ENCODE measurements around the gene ZBTB40.
A peak's percentile ranks its signal among the peaks of the same experiment; 100 is the strongest.

The ZBTB40 gene

DNA sequence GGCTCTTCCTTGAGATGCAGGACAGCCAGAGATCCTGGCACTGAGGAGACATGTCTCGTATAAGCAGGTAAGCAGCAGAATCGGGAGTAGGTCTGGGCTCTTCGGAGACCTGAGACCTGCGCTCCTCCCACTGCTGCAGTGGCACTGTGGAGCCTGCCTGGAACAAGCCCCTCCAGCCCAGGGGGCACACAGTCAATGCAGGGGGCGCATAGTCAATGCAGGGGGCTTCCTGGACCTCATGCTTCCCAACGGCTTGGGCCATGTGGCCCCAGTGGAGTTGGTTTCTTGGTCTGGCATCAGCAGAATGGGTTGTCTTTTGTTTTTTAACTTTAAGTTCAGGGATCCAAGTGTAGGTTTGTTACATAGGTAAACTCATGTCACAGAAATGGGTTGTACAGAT, 83.7 kb downstream of the ZBTB40 start:
- TF ChIP-seq EZH2 (IDR thresholded peaks at IDR 0.05; ENCODE audit: borderline replicate concordance, low read depth, low read length, severe bottlenecking), result no peak
- TF ChIP-seq, protein P1, sequence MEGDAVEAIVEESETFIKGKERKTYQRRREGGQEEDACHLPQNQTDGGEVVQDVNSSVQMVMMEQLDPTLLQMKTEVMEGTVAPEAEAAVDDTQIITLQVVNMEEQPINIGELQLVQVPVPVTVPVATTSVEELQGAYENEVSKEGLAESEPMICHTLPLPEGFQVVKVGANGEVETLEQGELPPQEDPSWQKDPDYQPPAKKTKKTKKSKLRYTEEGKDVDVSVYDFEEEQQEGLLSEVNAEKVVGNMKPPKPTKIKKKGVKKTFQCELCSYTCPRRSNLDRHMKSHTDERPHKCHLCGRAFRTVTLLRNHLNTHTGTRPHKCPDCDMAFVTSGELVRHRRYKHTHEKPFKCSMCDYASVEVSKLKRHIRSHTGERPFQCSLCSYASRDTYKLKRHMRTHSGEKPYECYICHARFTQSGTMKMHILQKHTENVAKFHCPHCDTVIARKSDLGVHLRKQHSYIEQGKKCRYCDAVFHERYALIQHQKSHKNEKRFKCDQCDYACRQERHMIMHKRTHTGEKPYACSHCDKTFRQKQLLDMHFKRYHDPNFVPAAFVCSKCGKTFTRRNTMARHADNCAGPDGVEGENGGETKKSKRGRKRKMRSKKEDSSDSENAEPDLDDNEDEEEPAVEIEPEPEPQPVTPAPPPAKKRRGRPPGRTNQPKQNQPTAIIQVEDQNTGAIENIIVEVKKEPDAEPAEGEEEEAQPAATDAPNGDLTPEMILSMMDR (IDR thresholded peaks at IDR 0.05; ENCODE audit: borderline replicate concordance, extremely low read depth, low read length, poor library complexity, severe bottlenecking), result no peak
- no peak for DNase-seq
- no peaks in the 10 kb centered on the region; the same call in 1 of the 2 replicates for H4K20me1 ChIP-seq (ENCODE audit: insufficient read depth, low read length)
- H3K27ac ChIP-seq (ENCODE audit: low read length), result no peak overlapping the region
- H3K27me3 ChIP-seq (ENCODE audit: insufficient read depth, low read length, poor library complexity), result no peaks in the 10 kb centered on the region
- H3K36me3 ChIP-seq (ENCODE audit: insufficient read depth, low read length), result no peaks in the 10 kb centered on the region; the same call in none of the 2 replicates
- ATAC-seq (ENCODE audit: insufficient read depth, low read depth), result no peak
- H3K4me3 ChIP-seq (ENCODE audit: low read depth in 1 of 2, low read length in 2 of 2), result no peak overlapping the region
- H3K9ac ChIP-seq (ENCODE audit: low read depth, low read length), result no peak overlapping the region
- no peak overlapping the region for H3K4me2 ChIP-seq (ENCODE audit: insufficient read depth, low read length)
- H3K79me2 ChIP-seq (ENCODE audit: insufficient read depth, low read length), result no peaks in the 10 kb centered on the region
- no peak overlapping the region for H2AFZ ChIP-seq (ENCODE audit: low read depth, low read length)
- peaks cover 37% of the 10 kb centered on the region for H3K4me1 ChIP-seq (ENCODE audit: insufficient read depth, low read length)
- no peaks in the 10 kb centered on the region for H3K9me3 ChIP-seq (ENCODE audit: insufficient read depth, low read length, severe bottlenecking)

DNA sequence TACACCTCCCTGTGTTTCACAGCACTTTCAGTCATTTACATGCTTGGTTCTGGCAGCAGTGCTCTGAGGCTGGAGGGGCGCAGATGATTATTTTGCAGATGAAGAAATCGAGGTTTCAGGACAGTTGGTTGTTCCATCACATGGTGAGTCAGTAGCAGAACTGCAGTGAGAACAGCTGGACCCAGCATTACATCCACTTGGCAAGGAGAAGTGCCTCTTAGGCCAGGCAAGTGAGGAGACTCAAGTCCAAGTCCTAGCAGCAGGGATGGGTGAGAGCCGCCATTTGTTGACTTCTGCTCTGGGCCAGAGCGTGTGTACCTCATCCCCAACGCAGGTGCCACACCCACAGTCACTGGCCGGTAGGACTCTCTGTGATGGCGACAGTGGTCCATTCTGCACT, 84.9 kb downstream of the ZBTB40 start:
- no peak overlapping the region for H3K9ac ChIP-seq (ENCODE audit: low read depth, low read length)
- H3K36me3 ChIP-seq (ENCODE audit: insufficient read depth, low read length), result no peaks in the 10 kb centered on the region; the same call in none of the 2 replicates
- no peak overlapping the region for H3K4me2 ChIP-seq (ENCODE audit: insufficient read depth, low read length)
- ATAC-seq (ENCODE audit: insufficient read depth, low read depth) (no peak), DNase-seq (no peak)
- no peaks in the 10 kb centered on the region for H3K9me3 ChIP-seq (ENCODE audit: insufficient read depth, low read length, severe bottlenecking)
- H3K4me1 ChIP-seq (ENCODE audit: insufficient read depth, low read length), result peaks cover 37% of the 10 kb centered on the region
- no peaks in the 10 kb centered on the region for H3K27me3 ChIP-seq (ENCODE audit: insufficient read depth, low read length, poor library complexity)
- no peak overlapping the region for H3K27ac ChIP-seq (ENCODE audit: low read length)
- TF ChIP-seq EZH2 (IDR thresholded peaks at IDR 0.05; ENCODE audit: borderline replicate concordance, low read depth, low read length, severe bottlenecking), result no peak
- TF ChIP-seq, protein P1 (IDR thresholded peaks at IDR 0.05; ENCODE audit: borderline replicate concordance, extremely low read depth, low read length, poor library complexity, severe bottlenecking), result no peak
- no peak overlapping the region for H2AFZ ChIP-seq (ENCODE audit: low read depth, low read length)
- no peaks in the 10 kb centered on the region; the same call in 1 of the 2 replicates for H4K20me1 ChIP-seq (ENCODE audit: insufficient read depth, low read length)
- no peak overlapping the region for H3K4me3 ChIP-seq (ENCODE audit: low read depth in 1 of 2, low read length in 2 of 2)
- H3K79me2 ChIP-seq (ENCODE audit: insufficient read depth, low read length), result no peaks in the 10 kb centered on the region

DNA sequence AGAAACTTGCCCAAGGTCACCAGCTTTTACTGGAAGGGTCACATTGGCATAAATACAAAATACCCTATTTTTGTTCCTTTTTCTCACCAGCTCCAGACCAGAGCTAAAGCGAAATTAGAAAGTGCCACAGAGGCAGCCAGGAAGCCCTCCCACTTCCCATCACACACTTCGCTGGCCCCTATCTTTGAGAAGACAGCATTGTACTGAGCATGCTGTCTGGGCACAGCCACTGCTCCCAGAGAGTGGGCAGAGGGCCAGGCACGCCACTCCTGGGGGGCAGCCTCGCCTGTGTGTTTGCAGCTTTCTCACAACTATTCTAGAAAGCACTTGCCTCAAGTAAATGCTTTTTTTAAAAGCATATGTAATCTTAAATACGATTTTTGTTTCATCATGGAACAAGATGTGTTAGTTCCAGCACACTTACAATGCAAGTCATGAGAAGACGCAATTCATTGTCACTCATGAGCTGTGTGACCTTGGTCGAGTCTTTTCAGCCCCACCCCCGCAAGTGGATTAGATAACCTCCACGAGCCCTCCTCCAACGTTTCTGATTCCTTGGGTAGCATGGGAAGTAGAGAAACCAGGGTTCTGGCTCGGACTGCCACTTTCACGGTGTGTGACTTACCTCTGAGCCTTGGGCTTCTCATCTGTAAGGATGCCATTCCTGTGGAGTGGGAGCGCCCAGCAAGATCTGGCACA, 85.9 kb downstream of the ZBTB40 start:
- TF ChIP-seq EZH2 (IDR thresholded peaks at IDR 0.05; ENCODE audit: borderline replicate concordance, low read depth, low read length, severe bottlenecking), result no peak
- TF ChIP-seq, protein P1 (IDR thresholded peaks at IDR 0.05; ENCODE audit: borderline replicate concordance, extremely low read depth, low read length, poor library complexity, severe bottlenecking), result no peak
- no peak overlapping the region for H2AFZ ChIP-seq (ENCODE audit: low read depth, low read length)
- no peak overlapping the region for H3K4me2 ChIP-seq (ENCODE audit: insufficient read depth, low read length)
- H3K4me1 ChIP-seq (ENCODE audit: insufficient read depth, low read length), result peaks cover 37% of the 10 kb centered on the region
- no peaks in the 10 kb centered on the region; the same call in 1 of the 2 replicates for H4K20me1 ChIP-seq (ENCODE audit: insufficient read depth, low read length)
- no peak overlapping the region for H3K9ac ChIP-seq (ENCODE audit: low read depth, low read length)
- H3K4me3 ChIP-seq (ENCODE audit: low read depth in 1 of 2, low read length in 2 of 2), result no peak overlapping the region
- H3K36me3 ChIP-seq (ENCODE audit: insufficient read depth, low read length), result no peaks in the 10 kb centered on the region; the same call in none of the 2 replicates
- DNase-seq (no peak), ATAC-seq (ENCODE audit: insufficient read depth, low read depth) (no peak)
- no peaks in the 10 kb centered on the region for H3K79me2 ChIP-seq (ENCODE audit: insufficient read depth, low read length)
- no peaks in the 10 kb centered on the region for H3K27me3 ChIP-seq (ENCODE audit: insufficient read depth, low read length, poor library complexity)
- peak overlapping the region; percentile 68; the same call in 1 of the 2 replicates for H3K27ac ChIP-seq (ENCODE audit: low read length)
- H3K9me3 ChIP-seq (ENCODE audit: insufficient read depth, low read length, severe bottlenecking), result no peaks in the 10 kb centered on the region

Measured in DND-41 (cell line).